GM12878 (cell line): ENCODE measurements around the gene CPNE9. TPM values are rescaled to one million over a fixed set of nuclear protein-coding genes. Genes with fewer than 3 reads are reported as not detected.

ENCODE experiments used
- ATAC-seq: fragments of 200-7000 bp; cut with Tn5 transposase; 3 replicates; pipeline ENCODE4 v1.9.1; 2020; ENCODE audit warnings: mild to moderate bottlenecking, moderate library complexity
- BruUV-seq: library from RNA; stranded (reverse); fragments of 400-500 nt; replicated peaks from 2 replicates; lab custom pipeline; 2021; lab: Mats Ljungman, UMichigan
- CTCF ChIA-PET: fragments of 300-600 bp; sonication (Branson Sonifier 250); formaldehyde crosslinking; extraction: SDS; loops from one replicate; lab custom pipeline; 2021; ENCODE audit warnings: inconsistent platforms; lab: Yijun Ruan, JAX
- POLR2A ChIA-PET: fragments of 350-600 bp; formaldehyde crosslinking; extraction: SDS; loops from one replicate; lab custom pipeline; 2021; ENCODE audit warnings: inconsistent platforms; lab: Charles Lee
- RAD21 ChIA-PET: fragments of 300-600 bp; sonication (Branson Sonifier 250); formaldehyde crosslinking; loops from one replicate; lab custom pipeline; 2023; ENCODE audit warnings: antibody characterized with exemption; ENCODE audit not compliant: unreplicated experiment; lab: Charles Lee
- SMC1A ChIA-PET: fragments of 300-600 bp; sonication (Branson Sonifier 250); formaldehyde crosslinking; loops from one replicate; lab custom pipeline; 2023; ENCODE audit not compliant: unreplicated experiment, uncharacterized antibody; lab: Charles Lee
- DNase-seq: peaks from one replicate; pipeline ENCODE4 v3.0.0-alpha.2; 2011; ENCODE audit warnings: low read depth, low spot score
- FAIRE-seq: peaks from 3 replicates; lab custom pipeline; 2011; peaks lifted over from hg19 to GRCh38; lab: Jason Lieb, UNC
- H2AFZ ChIP-seq: 2 replicates; pipeline ENCODE4 v1.6.0; 2011; ENCODE audit warnings: low read depth, low read length, control low read depth; ENCODE audit not compliant: control insufficient read depth
- H3K27ac ChIP-seq: 2 replicates; pipeline ENCODE4 v1.5.1; 2011; ENCODE audit warnings: control low read depth; ENCODE audit not compliant: control insufficient read depth, insufficient read depth
- H3K27me3 ChIP-seq, 2 experiments: replicated peaks in 1 of 2; 2 replicates each; pipeline versions ENCODE4 v1.6.0 to v1.6.1; 2011; ENCODE audit warnings: low read length in 1 of 2; ENCODE audit not compliant: control insufficient read depth in 2 of 2, insufficient read depth in 2 of 2
- H3K36me3 ChIP-seq, 2 experiments: 2 replicates each; pipeline ENCODE4 v1.5.1; 2011; ENCODE audit warnings: low read length in 1 of 2; ENCODE audit not compliant: control insufficient read depth in 2 of 2, insufficient read depth in 2 of 2
- H3K4me1 ChIP-seq: 2 replicates; pipeline ENCODE4 v1.6.1; 2011; ENCODE audit warnings: mild to moderate bottlenecking, low read length, moderate library complexity, mixed read lengths; ENCODE audit not compliant: control insufficient read depth, insufficient read depth
- H3K4me2 ChIP-seq: 2 replicates; pipeline ENCODE4 v1.6.0; 2011; ENCODE audit warnings: control low read depth; ENCODE audit not compliant: control insufficient read depth, insufficient read depth
- H3K4me3 ChIP-seq: fragments of 200-600 bp; sonication (generic); 2 replicates; pipeline ENCODE4 v1.5.1; 2016
- H3K79me2 ChIP-seq: 2 replicates; pipeline ENCODE4 v1.6.0; 2011; ENCODE audit warnings: low read length; ENCODE audit not compliant: control insufficient read depth, insufficient read depth
- H3K9ac ChIP-seq: 2 replicates; pipeline ENCODE4 v1.8.0; 2011; ENCODE audit warnings: low read length, control low read depth, mixed read lengths; ENCODE audit not compliant: control insufficient read depth, insufficient read depth
- H3K9me3 ChIP-seq: replicated peaks from 3 replicates; pipeline ENCODE4 v1.5.1; 2011; ENCODE audit warnings: mild to moderate bottlenecking, low read length; ENCODE audit not compliant: control insufficient read depth, insufficient read depth
- H4K20me1 ChIP-seq: 2 replicates; pipeline ENCODE4 v1.6.0; 2011; ENCODE audit not compliant: control insufficient read depth, insufficient read depth
- BHLHE40 ChIP-seq, 2 experiments: fragments of 450-650 bp in 1 of 2; IDR thresholded peaks; 2 replicates each; pipeline ENCODE4 v1.6.1; 2011 to 2017; ENCODE audit warnings: low read depth in 2 of 2, borderline replicate concordance in 1 of 2, improper control_type of control experiment in 1 of 2, low read length in 1 of 2, mild to moderate bottlenecking in 1 of 2
- CEBPB ChIP-seq, 2 experiments: fragments of 150-350 bp in 1 of 2; IDR thresholded peaks; 2 replicates each; pipeline ENCODE4 v1.6.1; 2012 to 2014; ENCODE audit warnings: low read depth in 2 of 2, low read length in 2 of 2, borderline replicate concordance in 1 of 2, inconsistent platforms in 1 of 2
- EGR1 ChIP-seq, 2 experiments: IDR thresholded peaks; 1 replicate in 1 of 2; 2 replicates in 1 of 2; pipeline ENCODE4 v1.6.1; 2011 to 2012; ENCODE audit warnings: low read depth in 2 of 2, low read length in 2 of 2, borderline replicate concordance in 1 of 2, mild to moderate bottlenecking in 1 of 2, moderate library complexity in 1 of 2
- FOS ChIP-seq: IDR thresholded peaks from 3 replicates; pipeline ENCODE4 v1.6.1; 2011; ENCODE audit warnings: borderline replicate concordance; ENCODE audit not compliant: insufficient read length; ENCODE audit errors: extremely low read depth
- IRF4 ChIP-seq: IDR thresholded peaks from 2 replicates; pipeline ENCODE4 v1.6.1; 2011; ENCODE audit warnings: low read depth, low read length
- JUND ChIP-seq: IDR thresholded peaks from 2 replicates; pipeline ENCODE4 v1.6.1; 2012; ENCODE audit warnings: low read depth, mild to moderate bottlenecking, low read length, improper control_type of control experiment, moderate library complexity
- KAT2A ChIP-seq: conservative IDR thresholded peaks from 2 replicates; pipeline ENCODE4 v1.6.1; 2011; ENCODE audit warnings: low read depth, low read length; ENCODE audit not compliant: control insufficient read depth
- MEF2B ChIP-seq: fragments of 450-650 bp; IDR thresholded peaks from 2 replicates; pipeline ENCODE4 v1.6.1; 2018; ENCODE audit warnings: mild to moderate bottlenecking, moderate library complexity; ENCODE audit not compliant: partially characterized antibody, poor library complexity, severe bottlenecking
- PKNOX1 ChIP-seq: fragments of 450-650 bp; IDR thresholded peaks from 2 replicates; pipeline ENCODE4 v1.6.1; 2016; ENCODE audit warnings: mild to moderate bottlenecking
- PML ChIP-seq: IDR thresholded peaks from 2 replicates; pipeline ENCODE4 v1.6.1; 2012; ENCODE audit warnings: low read length, inconsistent platforms
- POLR2AphosphoS2 ChIP-seq: IDR thresholded peaks from 2 replicates; pipeline ENCODE4 v1.6.1; 2011; ENCODE audit warnings: low read depth, mild to moderate bottlenecking, low read length, improper control_type of control experiment, moderate library complexity
- POLR2AphosphoS5 ChIP-seq: IDR thresholded peaks from 2 replicates; pipeline ENCODE4 v1.6.1; 2011; ENCODE audit warnings: mild to moderate bottlenecking, low read length, inconsistent platforms
- RB1 ChIP-seq: fragments of 450-650 bp; formaldehyde crosslinking; IDR thresholded peaks from 2 replicates; pipeline ENCODE4 v1.6.1; 2017; ENCODE audit warnings: mild to moderate bottlenecking, borderline replicate concordance
- RELA ChIP-seq: fragments of 450-650 bp; IDR thresholded peaks from 2 replicates; pipeline ENCODE4 v1.8.0; 2014; ENCODE audit warnings: borderline replicate concordance; ENCODE audit not compliant: partially characterized antibody
- SMAD1 ChIP-seq: fragments of 450-650 bp; IDR thresholded peaks from 2 replicates; pipeline ENCODE4 v1.6.1; 2018; ENCODE audit warnings: mild to moderate bottlenecking, low read depth; ENCODE audit not compliant: partially characterized antibody
- TCF3 ChIP-seq: IDR thresholded peaks from 2 replicates; pipeline ENCODE4 v1.6.1; 2012; ENCODE audit warnings: low read depth, mild to moderate bottlenecking, low read length, borderline replicate concordance; ENCODE audit not compliant: insufficient read depth
- WRNIP1 ChIP-seq: IDR thresholded peaks from 2 replicates; pipeline ENCODE4 v1.6.1; 2011; ENCODE audit warnings: low read depth, low read length, improper control_type of control experiment, borderline replicate concordance
- ZNF384 ChIP-seq: IDR thresholded peaks from 2 replicates; pipeline ENCODE4 v1.6.1; 2012; ENCODE audit warnings: low read depth, mild to moderate bottlenecking, low read length, improper control_type of control experiment, borderline replicate concordance
- WGBS: methylation state at CpG from one replicate; pipeline ENCODE4 v1.1.6; 2016; ENCODE audit warnings: low lambda C conversion rate; ENCODE audit not compliant: insufficient replicate concordance, insufficient coverage; ENCODE audit errors: missing lambda C conversion rate; 5-methylcytosine and 5-hydroxymethylcytosine counted together
- in situ Hi-C: fragments of 300-500 bp; cut with MboI; formaldehyde crosslinking; loops from 9 replicates; pipeline ENCODE4 v1.14.3; 2018; ENCODE audit warnings: mixed read lengths
- intact Hi-C: fragments of 100-400 bp; cut with micrococcal nuclease; formaldehyde crosslinking; loops from one replicate; pipeline ENCODE4 v1.14.2; 2022; ENCODE audit not compliant: unreplicated experiment
- polyA plus RNA-seq, 11 experiments: library from polyadenylated mRNA; depleted of rRNA in 4 of 11; unstranded in 6 of 11; stranded (reverse) in 5 of 11; fragments of >200 nt; fragmentation: Nextera tagmentation in 4 of 11; fragmentation: Illumina TruSeq in 1 of 11; extraction: Ambion mirVana in 4 of 11; extraction: Trizol in 1 of 11; gene quantifications; 1 replicate in 1 of 11; 2 replicates in 10 of 11; pipeline versions ENCODE4 v1.2.1 to v1.2.3, GENCODE V29; 2011 to 2016; ENCODE audit warnings: inconsistent platforms in 2 of 11, missing spikeins in 2 of 11, low read depth in 1 of 11
- total RNA-seq, 4 experiments: library from RNA; depleted of rRNA in 3 of 4; stranded (reverse); fragments of >200 nt in 3 of 4; fragmentation: Illumina TruSeq in 1 of 4; extraction: Trizol in 1 of 4; gene quantifications; 2 replicates each; pipeline versions ENCODE4 v1.2.1 to v1.2.3, GENCODE V29; 2013 to 2021

CPNE9 gene
- total and polyA plus RNA-seq, 10 of the 15 experiments (the other 5 are each of a cell fraction or from before 2014, with no cell fraction given), result 0.02 to 0.12 (median 0.05) TPM; not detected in 7

- peaks cover 10% of the 10 kb centered on the region for H3K4me1 ChIP-seq
- no peaks in the 10 kb centered on the region for H3K27me3 ChIP-seq
- H3K9ac ChIP-seq, result no peak overlapping the region
- POLR2A ChIA-PET, result no interaction called here
- peaks cover 5% of the 10 kb centered on the region; the same call in 1 of the 2 replicates for H4K20me1 ChIP-seq
- in situ Hi-C loops (no loop called here), intact Hi-C loops (no loop called here)
- peaks cover 36 to 44% of the 10 kb centered on the region in 2 experiments for H3K36me3 ChIP-seq
- CTCF ChIA-PET, result no interaction called here
- no peak overlapping the region for H2AFZ ChIP-seq
- no peak for TF ChIP-seq ZNF384
- TF ChIP-seq JUND, result no peak
- no peak for TF ChIP-seq PKNOX1
- TF ChIP-seq IRF4, result no peak
- TF ChIP-seq WRNIP1, result no peak
- TF ChIP-seq CEBPB (IDR thresholded peaks at IDR 0.05; ENCODE audit: borderline replicate concordance in 1 of 2, low read depth in 2 of 2, low read length in 2 of 2), result no peak
- no peak for TF ChIP-seq SMAD1
- no peak for TF ChIP-seq BHLHE40 (IDR thresholded peaks at IDR 0.05; ENCODE audit: borderline replicate concordance in 1 of 2, low read depth in 2 of 2, low read length in 1 of 2)
- TF ChIP-seq POLR2AphosphoS5, result no peak
- TF ChIP-seq KAT2A, result no peak
- no peak for TF ChIP-seq MEF2B
- TF ChIP-seq RB1, result no peak
- no peak for TF ChIP-seq RELA
- TF ChIP-seq EGR1 (IDR thresholded peaks at IDR 0.05; ENCODE audit: borderline replicate concordance in 1 of 2, low read depth in 2 of 2, low read length in 2 of 2), result no peak
- TF ChIP-seq TCF3, result no peak
- TF ChIP-seq POLR2AphosphoS2, result no peak
- no peak for TF ChIP-seq FOS
- TF ChIP-seq PML, result no peak
- no peaks in the 10 kb centered on the region for H3K9me3 ChIP-seq
- 97% methylated on average over 7 of the region's 7 CpGs for WGBS
- RAD21 ChIA-PET, result no interaction called here
- SMC1A ChIA-PET, result no interaction called here
- BruUV-seq, result no TSS peak
- H3K4me3 ChIP-seq, result no peak overlapping the region
- ATAC-seq, result no peak
- no peak for FAIRE-seq
- H3K27ac ChIP-seq, result no peak overlapping the region
- no peaks in the 10 kb centered on the region for H3K79me2 ChIP-seq
- no peak for DNase-seq
- H3K4me2 ChIP-seq, result no peak overlapping the region
Measured at GRCh38 chr3:9687514-9687913, 16.1 kb upstream of the CPNE9 start.
